ENCODE data around the gene INTS1. TPM values are rescaled to one million over a fixed set of nuclear protein-coding genes. Genes with fewer than 3 reads are reported as not detected.

INTS1 gene
- total and polyA plus RNA-seq, 10 of the 15 experiments (the other 5 are each of a cell fraction or from before 2014, with no cell fraction given) = 0.52 to 89.0 (median 15.1) TPM

DNA sequence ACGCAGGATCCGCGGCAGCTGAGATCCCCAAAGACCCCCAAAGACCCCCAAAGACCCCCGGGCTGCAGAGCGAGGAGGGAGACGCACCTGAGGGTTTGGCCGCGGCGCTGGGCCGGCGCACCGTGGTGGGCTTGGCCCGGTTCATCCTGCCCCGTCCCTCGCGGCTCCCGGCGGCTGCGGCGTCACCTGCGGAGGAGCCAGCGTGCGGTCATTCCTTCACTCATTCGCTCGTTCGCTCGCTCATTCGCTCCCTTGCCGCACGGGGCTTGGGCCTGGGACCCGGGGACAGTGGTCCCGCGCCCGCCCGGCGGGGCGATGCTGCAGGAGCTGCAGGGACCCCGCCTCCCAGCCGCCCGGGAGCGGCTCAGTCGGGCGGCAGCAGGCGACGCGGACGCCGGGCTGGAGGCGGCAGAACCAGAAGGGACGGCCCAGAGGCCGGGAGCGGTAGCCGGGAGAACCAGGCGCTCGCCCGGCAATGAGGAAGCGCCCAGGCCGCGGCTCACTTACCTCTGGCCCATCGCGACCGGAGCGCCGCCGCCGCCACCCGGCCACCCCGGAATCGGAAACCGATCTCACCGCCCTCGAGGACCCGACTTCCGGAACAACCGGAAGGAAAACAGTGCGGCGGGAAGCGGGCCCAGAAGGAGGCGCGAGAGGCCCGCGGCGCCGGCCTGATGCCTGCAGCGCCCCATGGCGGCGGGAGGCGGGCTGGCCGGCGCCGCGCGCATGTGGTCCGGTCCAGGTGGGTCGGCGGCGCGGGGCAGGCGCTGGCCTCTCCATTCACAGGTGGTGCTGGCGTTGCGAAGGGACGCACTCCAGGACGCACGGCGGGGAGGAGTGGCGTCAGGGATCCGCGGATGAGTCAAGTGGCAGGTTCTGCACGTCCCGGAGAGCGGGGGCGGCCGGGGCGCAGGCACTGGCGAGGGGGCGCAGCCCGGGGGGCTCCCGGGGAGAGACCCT lies at the start of gene INTS1 (continued):
- peak; percentile 69 to 90 (median 88) for TF ChIP-seq CTCF (IDR thresholded peaks at IDR 0.05 in 2 of 3, conservative IDR thresholded peaks at IDR 0.05 in 1 of 3; ENCODE audit: control insufficient read depth in 2 of 3, extremely low read depth in 1 of 3, insufficient read depth in 1 of 3, low read depth in 3 of 3, low read length in 3 of 3)
- peak; percentile 91 for TF ChIP-seq RB1 (IDR thresholded peaks at IDR 0.05; ENCODE audit: borderline replicate concordance)
- TF ChIP-seq, protein P1, sequence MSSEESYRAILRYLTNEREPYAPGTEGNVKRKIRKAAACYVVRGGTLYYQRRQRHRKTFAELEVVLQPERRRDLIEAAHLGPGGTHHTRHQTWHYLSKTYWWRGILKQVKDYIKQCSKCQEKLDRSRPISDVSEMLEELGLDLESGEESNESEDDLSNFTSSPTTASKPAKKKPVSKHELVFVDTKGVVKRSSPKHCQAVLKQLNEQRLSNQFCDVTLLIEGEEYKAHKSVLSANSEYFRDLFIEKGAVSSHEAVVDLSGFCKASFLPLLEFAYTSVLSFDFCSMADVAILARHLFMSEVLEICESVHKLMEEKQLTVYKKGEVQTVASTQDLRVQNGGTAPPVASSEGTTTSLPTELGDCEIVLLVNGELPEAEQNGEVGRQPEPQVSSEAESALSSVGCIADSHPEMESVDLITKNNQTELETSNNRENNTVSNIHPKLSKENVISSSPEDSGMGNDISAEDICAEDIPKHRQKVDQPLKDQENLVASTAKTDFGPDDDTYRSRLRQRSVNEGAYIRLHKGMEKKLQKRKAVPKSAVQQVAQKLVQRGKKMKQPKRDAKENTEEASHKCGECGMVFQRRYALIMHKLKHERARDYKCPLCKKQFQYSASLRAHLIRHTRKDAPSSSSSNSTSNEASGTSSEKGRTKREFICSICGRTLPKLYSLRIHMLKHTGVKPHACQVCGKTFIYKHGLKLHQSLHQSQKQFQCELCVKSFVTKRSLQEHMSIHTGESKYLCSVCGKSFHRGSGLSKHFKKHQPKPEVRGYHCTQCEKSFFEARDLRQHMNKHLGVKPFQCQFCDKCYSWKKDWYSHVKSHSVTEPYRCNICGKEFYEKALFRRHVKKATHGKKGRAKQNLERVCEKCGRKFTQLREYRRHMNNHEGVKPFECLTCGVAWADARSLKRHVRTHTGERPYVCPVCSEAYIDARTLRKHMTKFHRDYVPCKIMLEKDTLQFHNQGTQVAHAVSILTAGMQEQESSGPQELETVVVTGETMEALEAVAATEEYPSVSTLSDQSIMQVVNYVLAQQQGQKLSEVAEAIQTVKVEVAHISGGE (CRISPR knock-in tag; IDR thresholded peaks at IDR 0.05) = no peak
- TF ChIP-seq NFIC (IDR thresholded peaks at IDR 0.05; ENCODE audit: low read depth, low read length) = no peak
- TF ChIP-seq USF2 (IDR thresholded peaks at IDR 0.05; ENCODE audit: borderline replicate concordance, low read depth, low read length) = no peak
- TF ChIP-seq SIN3A (IDR thresholded peaks at IDR 0.05; ENCODE audit: low read depth, low read length) = peak; percentile 80; the same call in 1 of the 2 replicates
- TF ChIP-seq ZBED1 (IDR thresholded peaks at IDR 0.05; ENCODE audit: borderline replicate concordance) = no peak
- TF ChIP-seq ZNF687 (IDR thresholded peaks at IDR 0.05) = peak; percentile 67; the same call in 1 of the 2 replicates

Measured in GM12878 (cell line).